Measurements from ENCODE around the gene SNTB2. TPM values are rescaled to one million over a fixed set of nuclear protein-coding genes. Genes with fewer than 3 reads are reported as not detected.

The SNTB2 gene
- total and polyA plus RNA-seq, 8 donors, result 4.0 to 74.4 (median 22.1) TPM

DNA sequence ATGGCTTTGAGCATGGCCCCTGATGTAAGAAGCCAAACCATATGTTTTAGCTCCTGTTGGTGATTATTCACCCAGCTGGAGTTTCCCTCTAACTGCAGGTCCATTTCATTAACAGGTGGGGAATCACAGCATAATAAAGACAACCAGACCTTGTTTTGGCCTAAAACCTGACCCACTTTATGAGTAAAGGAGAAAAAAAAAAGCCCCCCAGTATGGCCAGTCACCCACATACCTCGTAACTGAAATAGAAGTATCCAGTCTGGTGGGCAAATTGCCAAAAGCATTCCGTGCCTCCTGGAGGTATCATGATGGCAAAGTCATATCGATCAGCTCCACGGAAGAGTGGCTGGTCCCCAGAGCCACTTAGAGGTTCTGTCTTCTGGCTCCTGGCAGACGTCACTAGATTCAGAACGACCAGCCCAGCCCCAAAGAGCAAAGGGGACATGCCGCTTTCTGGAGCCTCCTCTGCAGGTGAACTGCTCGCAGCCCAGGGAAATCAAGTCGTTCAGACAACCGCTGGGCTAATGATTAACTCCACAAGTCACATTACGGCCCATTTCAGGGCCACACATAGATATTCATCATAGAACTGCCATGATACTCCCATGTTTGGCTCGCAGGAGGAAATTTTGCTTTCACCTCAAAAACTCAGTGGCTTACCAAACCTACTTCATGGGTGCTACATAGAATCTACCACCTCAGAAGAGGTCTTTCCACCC is 164.5 kb downstream of the SNTB2 start, which contains the start of gene TMED6:
TSS of gene TMED6 (minus strand) at position 478 of the 719 bp plus-strand sequence. CDS start at position 445, 33 bp downstream.
- peak within 1 kb of the TSS; percentile 55 to 74 (median 69) for H3K27ac ChIP-seq
- intact Hi-C loops (cut with DNase I; ENCODE audit: low total_unique reads), result no loop called here
- no peaks in the 10 kb centered on the region for H3K27me3 ChIP-seq
- DNase-seq, result peak; percentile 63 to 84
- peaks cover 21 to 46% (median 30%) of the 10 kb centered on the region in 4 donors for H3K36me3 ChIP-seq
- TF ChIP-seq POLR2AphosphoS5 (IDR thresholded peaks at IDR 0.05) (peak in 1 of 3 donors; percentile 38), EP300 (IDR thresholded peaks at IDR 0.05) (no peak)
- 29 to 57% (median 51%) methylated on average over 12 of the region's 12 CpGs for WGBS, 5 donors
- H3K4me3 ChIP-seq, result peak within 1 kb of the TSS; percentile 26 to 39 (median 34)
- no peaks in the 10 kb centered on the region for H3K9me3 ChIP-seq
- H3K4me1 ChIP-seq, result peaks cover 0 to 34% (median 19%) of the 10 kb centered on the region in 4 donors

Small RNA genes lying within 50 kb of the gene (small RNA-seq; reads per million reads assigned to genes)
- gene RF00019, result 0 reads per million in 4 donors
- 0 reads per million in 4 donors for gene RNU6-22P

Other genes starting within 250 kb of the SNTB2 start
- 10 to 100 TPM in 1 of 5 donors, 1 to 10 TPM in 3, not detected in 1; 1.2 to 10.3 (median 6.3) TPM for gene HAS3, start 81.5 kb upstream of the SNTB2 start, total RNA-seq
- gene HAS3, start 81.5 kb upstream of the SNTB2 start, polyA plus RNA-seq, result 1 to 10 TPM; 1.1 to 5.8 (median 5.1) TPM
- 10 to 100 TPM; 12.3 to 52.7 (median 33.0) TPM for gene CHTF8, start 54.6 kb upstream of the SNTB2 start, total RNA-seq
- gene CHTF8, start 54.6 kb upstream of the SNTB2 start, polyA plus RNA-seq, result 10 to 100 TPM; 60.1 to 83.2 (median 64.8) TPM
- gene UTP4, start 54.5 kb upstream of the SNTB2 start, total RNA-seq, result 10 to 100 TPM in 4 of 5 donors, 1 to 10 TPM in 1; 8.1 to 68.8 (median 32.0) TPM
- 10 to 100 TPM; 18.7 to 33.1 (median 23.1) TPM for gene UTP4, start 54.5 kb upstream of the SNTB2 start, polyA plus RNA-seq
- gene VPS4A, start 124.2 kb downstream of the SNTB2 start, total RNA-seq, result 10 to 100 TPM in 4 of 5 donors, 1 to 10 TPM in 1; 4.1 to 51.0 (median 33.9) TPM
- gene VPS4A, start 124.2 kb downstream of the SNTB2 start, polyA plus RNA-seq, result 10 to 100 TPM; 27.3 to 30.4 (median 27.8) TPM
- 100 to 1,000 TPM in 1 of 5 donors, 10 to 100 TPM in 2, 1 to 10 TPM in 1, not detected in 1; 6.4 to 131 (median 23.6) TPM for gene PDF, start 143.4 kb downstream of the SNTB2 start, total RNA-seq
- gene PDF, start 143.4 kb downstream of the SNTB2 start, polyA plus RNA-seq, result 1 to 10 TPM; 1.7 to 7.9 (median 7.1) TPM
- gene COG8, start 152.4 kb downstream of the SNTB2 start, total RNA-seq, result 100 to 1,000 TPM in 1 of 5 donors, 10 to 100 TPM in 4; 18.1 to 167 (median 33.6) TPM
- gene COG8, start 152.4 kb downstream of the SNTB2 start, polyA plus RNA-seq, result 10 to 100 TPM; 11.1 to 19.7 (median 11.5) TPM
- 10 to 100 TPM in 2 of 5 donors, 1 to 10 TPM in 1, under 1 TPM in 1, not detected in 1; 0.89 to 18.9 (median 9.8) TPM for gene NIP7, start 152.6 kb downstream of the SNTB2 start, total RNA-seq
- 10 to 100 TPM; 10.9 to 16.3 (median 14.4) TPM for gene NIP7, start 152.6 kb downstream of the SNTB2 start, polyA plus RNA-seq
- 10 to 100 TPM in 2 of 5 donors, 1 to 10 TPM in 2, not detected in 1; 1.8 to 31.9 (median 10.8) TPM for gene TMED6, start 164.6 kb downstream of the SNTB2 start, total RNA-seq
- 10 to 100 TPM in 2 of 3 donors, 1 to 10 TPM in 1; 3.8 to 60.1 (median 37.6) TPM for gene TMED6, start 164.6 kb downstream of the SNTB2 start, polyA plus RNA-seq
- gene TERF2, start 198.8 kb downstream of the SNTB2 start, total RNA-seq, result 100 to 1,000 TPM in 2 of 5 donors, 10 to 100 TPM in 3; 11.6 to 209 (median 35.1) TPM
- 10 to 100 TPM in 1 of 3 donors, 1 to 10 TPM in 2; 7.6 to 13.6 (median 8.8) TPM for gene TERF2, start 198.8 kb downstream of the SNTB2 start, polyA plus RNA-seq
- gene CYB5B, start 237.5 kb downstream of the SNTB2 start, total RNA-seq, result 10 to 100 TPM in 4 of 5 donors, 1 to 10 TPM in 1; 9.3 to 76.3 (median 46.8) TPM
- gene CYB5B, start 237.5 kb downstream of the SNTB2 start, polyA plus RNA-seq, result 10 to 100 TPM; 45.1 to 55.7 (median 52.9) TPM